H9 (cell line): ENCODE results near the gene RNF128. TPM values are rescaled to one million over a fixed set of nuclear protein-coding genes. Genes with fewer than 3 reads are reported as not detected.

Experiments used
- DNase-seq: peaks from one replicate; pipeline ENCODE4 v3.0.0-alpha.2; 2017
- H2AFZ ChIP-seq: one replicate; pipeline ENCODE4 v1.6.1; 2013; ENCODE audit warnings: mild to moderate bottlenecking, low read length, control low read depth, moderate library complexity
- H2AK5ac ChIP-seq: 2 replicates; pipeline ENCODE4 v1.6.1; 2013; ENCODE audit warnings: low read length, control low read depth, mixed read lengths; ENCODE audit not compliant: insufficient read length
- H2BK120ac ChIP-seq: one replicate; pipeline ENCODE4 v1.6.1; 2013; ENCODE audit warnings: low read depth, mild to moderate bottlenecking, low read length, control low read depth, inconsistent platforms; ENCODE audit not compliant: poor library complexity, severe bottlenecking
- H2BK12ac ChIP-seq: 2 replicates; pipeline ENCODE4 v1.6.1; 2013; ENCODE audit warnings: low read length, control low read depth, mixed read lengths, low read depth; ENCODE audit not compliant: insufficient read length
- H2BK15ac ChIP-seq: 2 replicates; pipeline ENCODE4 v1.6.1; 2013; ENCODE audit warnings: low read depth, low read length, control low read depth
- H2BK20ac ChIP-seq: one replicate; pipeline ENCODE4 v1.6.1; 2013; ENCODE audit warnings: low read depth, mild to moderate bottlenecking, low read length, control low read depth, inconsistent platforms; ENCODE audit not compliant: poor library complexity, severe bottlenecking
- H2BK5ac ChIP-seq: 2 replicates; pipeline ENCODE4 v1.6.1; 2013; ENCODE audit warnings: low read length, control low read depth, mixed read lengths; ENCODE audit not compliant: insufficient read length
- H3K14ac ChIP-seq: 2 replicates; pipeline ENCODE4 v1.6.1; 2013; ENCODE audit warnings: low read length, control low read depth; ENCODE audit not compliant: insufficient read depth
- H3K18ac ChIP-seq: 2 replicates; pipeline ENCODE4 v1.6.1; 2013; ENCODE audit warnings: low read depth, mild to moderate bottlenecking, mixed read lengths, low read length, control low read depth; ENCODE audit not compliant: insufficient read length
- H3K23ac ChIP-seq: 2 replicates; pipeline ENCODE4 v1.6.1; 2013; ENCODE audit warnings: low read length, control low read depth, mixed read lengths, low read depth; ENCODE audit not compliant: insufficient read length
- H3K23me2 ChIP-seq: 2 replicates; pipeline ENCODE4 v1.6.1; 2013; ENCODE audit warnings: low read depth, mild to moderate bottlenecking, mixed read lengths, low read length, control low read depth; ENCODE audit not compliant: insufficient read length, poor library complexity, severe bottlenecking
- H3K27ac ChIP-seq: 2 replicates; pipeline ENCODE4 v1.5.1; 2013; ENCODE audit warnings: low read length, control low read depth, mixed read lengths, low read depth; ENCODE audit not compliant: insufficient read length
- H3K27me3 ChIP-seq: 2 replicates; pipeline ENCODE4 v1.6.1; 2013; ENCODE audit warnings: low read length, control low read depth, inconsistent platforms; ENCODE audit not compliant: insufficient read depth
- H3K4ac ChIP-seq: 2 replicates; pipeline ENCODE4 v1.6.1; 2013; ENCODE audit warnings: low read depth, mild to moderate bottlenecking, control low read depth, inconsistent platforms, low read length, moderate library complexity
- H3K4me1 ChIP-seq: 2 replicates; pipeline ENCODE4 v1.6.1; 2013; ENCODE audit warnings: low read length, control low read depth, inconsistent platforms; ENCODE audit not compliant: insufficient read depth
- H3K4me2 ChIP-seq: 2 replicates; pipeline ENCODE4 v1.6.1; 2013; ENCODE audit warnings: low read length, control low read depth, mixed read lengths; ENCODE audit not compliant: insufficient read length, insufficient read depth
- H3K56ac ChIP-seq: 2 replicates; pipeline ENCODE4 v1.6.1; 2013; ENCODE audit warnings: low read depth, mild to moderate bottlenecking, mixed read lengths, low read length, control low read depth; ENCODE audit not compliant: insufficient read length
- H3K79me1 ChIP-seq: 2 replicates; pipeline ENCODE4 v1.6.1; 2013; ENCODE audit warnings: low read depth, mild to moderate bottlenecking, moderate library complexity, low read length, control low read depth, inconsistent platforms; ENCODE audit not compliant: insufficient read depth, poor library complexity, severe bottlenecking
- H3K79me2 ChIP-seq: 2 replicates; pipeline ENCODE4 v1.6.1; 2013; ENCODE audit warnings: low read length, control low read depth, inconsistent platforms; ENCODE audit not compliant: insufficient read depth
- H3K9ac ChIP-seq: 2 replicates; pipeline ENCODE4 v1.6.1; 2013; ENCODE audit warnings: low read length, control low read depth, mixed read lengths; ENCODE audit not compliant: insufficient read length; ENCODE audit errors: extremely low read depth
- H3K9me3 ChIP-seq: one replicate; pipeline ENCODE4 v1.6.1; 2013; ENCODE audit warnings: low read depth, low read length, inconsistent platforms; ENCODE audit not compliant: control insufficient read depth
- H3T11ph ChIP-seq: one replicate; pipeline ENCODE4 v1.6.1; 2013; ENCODE audit warnings: mild to moderate bottlenecking, low read length, control low read depth, inconsistent platforms
- H4K20me1 ChIP-seq: one replicate; pipeline ENCODE4 v1.6.1; 2013; ENCODE audit not compliant: control insufficient read depth, insufficient read length, insufficient read depth
- H4K5ac ChIP-seq: 2 replicates; pipeline ENCODE4 v1.6.1; 2013; ENCODE audit warnings: low read depth, mild to moderate bottlenecking, mixed read lengths, low read length, control low read depth; ENCODE audit not compliant: insufficient read length
- H4K8ac ChIP-seq: replicated peaks from 2 replicates; pipeline ENCODE4 v1.6.1; 2013; ENCODE audit warnings: low read length, control low read depth, mixed read lengths, low read depth; ENCODE audit not compliant: insufficient read length
- H4K91ac ChIP-seq: 2 replicates; pipeline ENCODE4 v1.6.1; 2013; ENCODE audit warnings: low read depth, mild to moderate bottlenecking, moderate library complexity, mixed read lengths, low read length, control low read depth; ENCODE audit not compliant: insufficient read length
- H3K27ac Mint-ChIP-seq, 3 experiments: 2 replicates in 2 of 3; 3 replicates in 1 of 3; pipeline ENCODE4 v1.8.0; 2020 to 2021; ENCODE audit warnings: mixed read lengths in 3 of 3, mild to moderate bottlenecking in 1 of 3, moderate library complexity in 1 of 3
- H3K27me3 Mint-ChIP-seq: 2 replicates; pipeline ENCODE4 v1.8.0; 2021; ENCODE audit warnings: low read depth, mild to moderate bottlenecking, moderate library complexity, mixed read lengths
- H3K36me3 Mint-ChIP-seq, 3 experiments: 2 replicates in 2 of 3; 3 replicates in 1 of 3; pipeline ENCODE4 v1.8.0; 2020 to 2021; ENCODE audit warnings: low read depth in 3 of 3, mixed read lengths in 3 of 3; ENCODE audit not compliant: insufficient read depth in 1 of 3
- H3K4me1 Mint-ChIP-seq, 2 experiments: 2 replicates each; pipeline ENCODE4 v1.8.0; 2020; ENCODE audit warnings: mixed read lengths in 2 of 2
- H3K4me3 Mint-ChIP-seq, 2 experiments: 2 replicates in 1 of 2; 3 replicates in 1 of 2; pipeline ENCODE4 v1.8.0; 2020 to 2021; ENCODE audit warnings: mild to moderate bottlenecking in 2 of 2, mixed read lengths in 2 of 2, moderate library complexity in 1 of 2
- H3K9me3 Mint-ChIP-seq, 2 experiments: 2 replicates in 1 of 2; 3 replicates in 1 of 2; pipeline ENCODE4 v1.8.0; 2020; ENCODE audit warnings: mild to moderate bottlenecking in 2 of 2, mixed read lengths in 2 of 2, moderate library complexity in 1 of 2
- CTCF ChIP-seq: fragments of 200-600 bp; sonication (generic); conservative IDR thresholded peaks from 3 replicates; pipeline ENCODE4 v1.8.0; 2021; ENCODE audit warnings: antibody characterized with exemption, mild to moderate bottlenecking
- WGBS: extraction: QIAGEN DNeasy Blood & Tissue Kit; methylation state at CpG from one replicate; pipeline ENCODE4 v1.1.7; 2013; ENCODE audit warnings: missing lambda C conversion rate, low lambda C conversion rate, mixed read lengths; ENCODE audit not compliant: insufficient read length; ENCODE audit errors: extremely low coverage; 5-methylcytosine and 5-hydroxymethylcytosine counted together
- total RNA-seq: library from RNA; stranded (reverse); gene quantifications from 2 replicates; pipeline ENCODE4 v1.2.1, GENCODE V29; 2021

Gene RNF128
- total RNA-seq, 1 experiment from 2014 or later: 0.13 TPM

GRCh38 chrX:106734827-106735226 lies 8.3 kb downstream of the RNF128 start:
- H3K9me3 Mint-ChIP-seq: peaks cover 0 to 46% of the 10 kb centered on the region in 2 experiments; a peak in 2 of 5 replicates
- no peak overlapping the region for H3K14ac ChIP-seq
- H4K8ac ChIP-seq: no peak overlapping the region
- no peak overlapping the region for H2BK12ac ChIP-seq
- H3K4me1 ChIP-seq: no peaks in the 10 kb centered on the region
- H2BK120ac ChIP-seq: no peak overlapping the region
- H3K9ac ChIP-seq: no peak overlapping the region
- TF ChIP-seq CTCF: no peak
- no peaks in the 10 kb centered on the region for H3K79me1 ChIP-seq
- H3K4me1 Mint-ChIP-seq: no peaks in the 10 kb centered on the region
- no peak for DNase-seq
- H2BK5ac ChIP-seq: no peak overlapping the region
- H2AK5ac ChIP-seq: no peak overlapping the region
- H4K91ac ChIP-seq: no peak overlapping the region
- no peaks in the 10 kb centered on the region for H3K27me3 ChIP-seq
- no peak overlapping the region for H3T11ph ChIP-seq
- no peaks in the 10 kb centered on the region for H3K36me3 Mint-ChIP-seq
- H2AFZ ChIP-seq: no peak overlapping the region
- no peak overlapping the region for H3K27ac Mint-ChIP-seq
- H3K27me3 Mint-ChIP-seq: peaks cover 9% of the 10 kb centered on the region
- H3K18ac ChIP-seq: no peak overlapping the region
- no peak overlapping the region for H3K4ac ChIP-seq
- no peak overlapping the region for H3K4me3 Mint-ChIP-seq
- H4K5ac ChIP-seq: no peak overlapping the region
- H3K4me2 ChIP-seq: no peak overlapping the region
- H3K23ac ChIP-seq: no peak overlapping the region
- WGBS: no CpG with 5 or more reads among the region's 3 CpGs
- no peak overlapping the region for H3K27ac ChIP-seq
- no peak overlapping the region for H3K56ac ChIP-seq
- no peaks in the 10 kb centered on the region for H3K23me2 ChIP-seq
- no peaks in the 10 kb centered on the region for H3K9me3 ChIP-seq
- H3K79me2 ChIP-seq: no peaks in the 10 kb centered on the region
- H2BK20ac ChIP-seq: no peak overlapping the region
- no peak overlapping the region for H2BK15ac ChIP-seq
- H4K20me1 ChIP-seq: no peaks in the 10 kb centered on the region
